HG02623 (cell line): Measurements from ENCODE around the gene PGAP3.
"Not testable (repeated sequence)": the region's sequence is repeated elsewhere in the genome, so short reads cannot be mapped to it uniquely, and the experiment has no call there.

Experiments used
- ATAC-seq: cut with Tn5 transposase; IDR thresholded peaks from one replicate; pipeline ENCODE4 v1.9.1; 2021; ENCODE audit warnings: moderate library complexity; ENCODE audit not compliant: unreplicated experiment

PGAP3 gene

DNA sequence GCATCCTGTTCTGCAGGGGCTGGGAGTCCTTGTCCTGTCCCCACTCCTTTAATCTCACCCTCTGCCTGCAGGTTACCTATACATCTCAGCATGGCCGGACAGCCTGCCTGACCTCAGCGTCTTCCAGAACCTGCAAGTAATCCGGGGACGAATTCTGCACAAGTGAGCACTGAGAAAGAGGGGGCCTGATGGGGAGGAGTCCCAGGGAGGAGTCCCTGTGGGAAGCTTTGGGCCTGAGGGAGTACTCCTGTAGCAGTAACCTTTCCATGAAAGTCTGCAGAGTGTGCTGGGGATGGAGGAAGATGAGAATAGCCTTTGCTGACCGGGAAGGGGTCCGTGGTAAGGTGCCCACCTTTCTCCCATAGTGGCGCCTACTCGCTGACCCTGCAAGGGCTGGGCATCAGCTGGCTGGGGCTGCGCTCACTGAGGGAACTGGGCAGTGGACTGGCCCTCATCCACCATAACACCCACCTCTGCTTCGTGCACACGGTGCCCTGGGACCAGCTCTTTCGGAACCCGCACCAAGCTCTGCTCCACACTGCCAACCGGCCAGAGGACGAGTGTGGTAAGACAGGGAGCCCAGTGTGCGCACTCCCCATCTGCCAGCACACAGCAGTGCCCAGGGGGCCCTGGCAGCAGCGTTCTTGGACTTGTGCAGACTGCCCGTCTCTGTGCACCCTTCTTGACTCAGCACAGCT lies 27.7 kb upstream of the PGAP3 start:
- ATAC-seq, result no peak

DNA sequence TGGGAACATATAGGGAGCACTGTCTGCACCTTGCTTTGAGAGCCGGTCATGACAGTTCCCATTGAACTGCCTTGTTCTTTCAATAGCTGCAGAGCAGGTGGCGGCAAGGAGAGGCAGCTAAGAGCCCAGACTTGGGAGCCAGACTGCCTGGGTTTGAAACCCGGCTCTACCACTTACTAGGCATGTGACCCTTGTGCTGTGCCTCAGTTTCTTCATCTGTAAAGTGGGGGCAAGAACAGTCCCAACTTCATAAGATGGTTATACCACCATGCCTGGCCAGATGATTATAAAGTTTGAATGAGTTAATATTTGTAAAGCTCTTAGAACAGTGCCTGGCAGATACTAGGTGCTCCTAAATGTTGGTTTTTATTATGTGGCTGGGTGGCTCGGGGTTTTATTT lies 26.4 kb upstream of the PGAP3 start:
- ATAC-seq, result no peak

- no peak for ATAC-seq
Observed at GRCh38 chr17:39711851-39712250, 24.0 kb upstream of the PGAP3 start.

GRCh38 chr17:39711071-39711470 lies 23.2 kb upstream of the PGAP3 start:
- ATAC-seq, result not testable (repeated sequence)

- ATAC-seq, result no peak
Observed at GRCh38 chr17:39709998-39710964, 22.4 kb upstream of the PGAP3 start.

DNA sequence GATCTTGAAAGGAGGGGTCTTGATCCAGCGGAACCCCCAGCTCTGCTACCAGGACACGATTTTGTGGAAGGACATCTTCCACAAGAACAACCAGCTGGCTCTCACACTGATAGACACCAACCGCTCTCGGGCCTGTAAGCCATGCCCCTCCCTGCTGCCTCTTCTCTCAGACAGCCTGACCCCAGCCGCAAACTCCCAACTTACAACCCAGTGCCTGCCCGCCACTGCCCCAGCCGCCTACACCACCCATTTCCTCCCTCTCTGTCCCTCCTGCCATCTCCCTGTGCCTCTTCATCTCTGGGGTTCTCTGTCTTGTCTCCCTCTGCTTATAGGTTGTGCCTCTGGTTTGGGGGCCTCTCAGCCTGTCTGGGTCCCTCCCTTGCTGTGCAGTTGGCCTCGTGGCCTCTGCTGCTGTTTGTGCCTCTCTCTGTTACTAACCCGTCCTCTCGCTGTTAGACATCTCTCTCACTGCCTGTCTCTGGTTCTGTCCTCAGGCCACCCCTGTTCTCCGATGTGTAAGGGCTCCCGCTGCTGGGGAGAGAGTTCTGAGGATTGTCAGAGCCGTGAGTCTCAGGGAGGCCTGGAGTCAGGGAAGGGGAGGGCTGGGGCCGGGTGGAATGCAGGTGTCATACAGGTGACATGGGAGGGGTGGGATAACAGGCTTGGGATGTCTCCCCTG lies 21.6 kb upstream of the PGAP3 start:
- no peak for ATAC-seq

GRCh38 chr17:39706921-39707337 lies 19.1 kb upstream of the PGAP3 start:
- ATAC-seq, result no peak

GRCh38 chr17:39706383-39706782 lies 18.5 kb upstream of the PGAP3 start:
- ATAC-seq, result no peak

GRCh38 chr17:39705786-39706348 lies 18.0 kb upstream of the PGAP3 start:
- ATAC-seq, result no peak

- no peak for ATAC-seq
Observed at GRCh38 chr17:39704821-39705551, 17.1 kb upstream of the PGAP3 start.

- no peak for ATAC-seq
Observed at GRCh38 chr17:39703913-39704312, 16.1 kb upstream of the PGAP3 start.

GRCh38 chr17:39702901-39703893 lies 15.3 kb upstream of the PGAP3 start:
- ATAC-seq, result no peak

DNA sequence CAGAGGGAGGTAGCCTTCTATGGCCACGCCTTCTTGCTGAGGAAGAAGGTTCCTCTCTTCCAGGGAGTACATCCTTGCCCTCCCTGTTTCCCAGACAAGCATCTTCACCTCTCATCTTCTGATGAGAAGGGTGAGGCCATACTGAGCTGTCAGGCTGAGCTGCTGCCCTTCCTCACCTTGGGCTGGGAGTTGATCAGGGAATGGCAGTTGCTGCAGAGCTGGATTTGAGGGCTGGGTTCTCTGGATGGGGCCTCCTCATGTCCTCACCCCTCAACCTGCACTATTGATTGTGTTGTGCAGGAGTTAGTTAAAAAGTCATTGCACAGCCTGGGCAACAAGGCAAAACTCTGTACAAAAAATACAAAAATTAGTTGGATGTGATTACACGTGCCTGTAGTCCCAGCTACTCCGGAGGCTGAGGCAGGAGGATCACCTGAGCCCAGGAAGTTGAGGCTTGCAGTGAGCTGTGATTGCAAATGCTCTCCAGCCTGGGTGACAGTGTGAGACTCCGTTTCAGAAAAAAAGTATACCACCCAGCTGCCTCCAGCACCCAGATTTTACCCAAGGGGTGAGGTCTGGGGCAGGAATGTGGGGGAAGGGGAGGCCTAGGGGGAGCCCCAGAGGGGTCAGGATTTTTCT lies 14.0 kb upstream of the PGAP3 start:
- no peak for ATAC-seq

DNA sequence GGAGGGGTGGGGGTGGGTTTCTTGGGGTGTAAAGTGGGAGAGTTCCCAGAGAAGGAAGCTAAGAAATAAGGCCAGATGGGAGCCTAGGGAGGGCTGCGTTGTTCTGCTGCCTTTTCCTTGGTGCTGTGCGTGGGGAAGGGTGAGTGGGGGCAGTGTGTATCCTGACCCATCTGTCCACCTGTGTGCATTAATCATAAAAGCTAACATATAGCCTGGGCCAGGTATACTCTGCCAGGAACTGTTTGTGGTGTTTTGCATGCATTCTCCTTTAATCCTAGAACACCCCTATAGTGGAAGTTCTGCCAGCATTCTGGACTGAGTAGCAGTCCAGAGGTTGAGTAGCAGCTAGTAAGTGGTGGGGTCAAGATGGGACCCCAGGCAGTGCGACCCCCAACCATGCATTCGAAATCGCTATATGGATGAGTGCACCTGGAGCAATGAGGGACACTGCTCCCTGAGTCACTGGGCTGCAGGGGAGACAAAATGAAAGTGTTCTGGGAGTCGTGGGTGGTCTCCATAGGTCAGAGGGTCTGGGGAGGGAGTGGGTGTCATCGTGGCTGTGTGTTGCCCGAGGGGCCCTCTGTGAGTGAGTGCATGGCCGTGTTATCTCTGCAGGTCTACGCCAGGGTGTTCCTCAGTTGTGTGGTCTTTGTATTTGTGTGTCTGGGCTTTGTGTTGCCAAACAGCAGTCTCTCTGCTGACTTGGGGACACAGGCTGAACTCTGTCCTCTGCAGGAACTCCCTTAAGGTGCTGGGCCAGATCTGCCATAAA lies 13.3 kb upstream of the PGAP3 start:
- ATAC-seq, result no peak

- no peak for ATAC-seq
Observed at GRCh38 chr17:39700148-39700987, 12.5 kb upstream of the PGAP3 start.

DNA sequence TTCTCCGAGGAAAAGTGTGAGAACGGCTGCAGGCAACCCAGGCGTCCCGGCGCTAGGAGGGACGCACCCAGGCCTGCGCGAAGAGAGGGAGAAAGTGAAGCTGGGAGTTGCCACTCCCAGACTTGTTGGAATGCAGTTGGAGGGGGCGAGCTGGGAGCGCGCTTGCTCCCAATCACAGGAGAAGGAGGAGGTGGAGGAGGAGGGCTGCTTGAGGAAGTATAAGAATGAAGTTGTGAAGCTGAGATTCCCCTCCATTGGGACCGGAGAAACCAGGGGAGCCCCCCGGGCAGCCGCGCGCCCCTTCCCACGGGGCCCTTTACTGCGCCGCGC lies 11.9 kb upstream of the PGAP3 start, which contains the start of gene ERBB2:
ERBB2 (plus strand) TSS at position 247 of the 330 bp plus-strand sequence. CDS start 175 bp downstream, outside the sequence.
- ATAC-seq, result no peak

DNA sequence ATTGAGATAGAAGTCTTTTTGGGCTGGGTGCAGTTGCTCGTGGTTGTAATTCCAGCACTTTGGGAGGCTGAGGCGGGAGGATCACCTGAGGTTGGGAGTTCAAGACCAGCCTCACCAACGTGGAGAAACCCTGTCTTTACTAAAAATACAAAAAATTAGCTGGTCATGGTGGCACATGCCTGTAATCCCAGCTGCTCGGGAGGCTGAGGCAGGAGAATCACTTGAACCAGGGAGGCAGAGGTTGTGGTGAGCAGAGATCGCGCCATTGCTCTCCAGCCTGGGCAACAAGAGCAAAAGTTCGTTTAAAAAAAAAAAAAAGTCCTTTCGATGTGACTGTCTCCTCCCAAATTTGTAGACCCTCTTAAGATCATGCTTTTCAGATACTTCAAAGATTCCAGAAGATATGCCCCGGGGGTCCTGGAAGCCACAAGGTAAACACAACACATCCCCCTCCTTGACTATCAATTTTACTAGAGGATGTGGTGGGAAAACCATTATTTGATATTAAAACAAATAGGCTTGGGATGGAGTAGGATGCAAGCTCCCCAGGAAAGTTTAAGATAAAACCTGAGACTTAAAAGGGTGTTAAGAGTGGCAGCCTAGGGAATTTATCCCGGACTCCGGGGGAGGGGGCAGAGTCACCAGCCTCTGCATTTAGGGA lies 11.4 kb upstream of the PGAP3 start:
- ATAC-seq, result not testable (repeated sequence)
